DOHH2 (cell line): ENCODE measurements around the gene SH3BGRL.

Source experiments
- EZH2phosphoT487 ChIP-seq: fragments of 200-600 bp; sonication (generic); IDR thresholded peaks from 2 replicates; pipeline ENCODE4 v1.6.1; 2017; ENCODE audit warnings: borderline replicate concordance, mild to moderate bottlenecking, antibody characterized with exemption, low read length, moderate library complexity, mixed read lengths
- TF ChIP-seq, protein P1 (sequence below): fragments of 200-600 bp; sonication (generic); IDR thresholded peaks from one replicate; pipeline ENCODE4 v1.5.1; 2014; ENCODE audit warnings: antibody characterized with exemption, mild to moderate bottlenecking, low read depth, low read length; ENCODE audit not compliant: poor library complexity, severe bottlenecking

DNA sequence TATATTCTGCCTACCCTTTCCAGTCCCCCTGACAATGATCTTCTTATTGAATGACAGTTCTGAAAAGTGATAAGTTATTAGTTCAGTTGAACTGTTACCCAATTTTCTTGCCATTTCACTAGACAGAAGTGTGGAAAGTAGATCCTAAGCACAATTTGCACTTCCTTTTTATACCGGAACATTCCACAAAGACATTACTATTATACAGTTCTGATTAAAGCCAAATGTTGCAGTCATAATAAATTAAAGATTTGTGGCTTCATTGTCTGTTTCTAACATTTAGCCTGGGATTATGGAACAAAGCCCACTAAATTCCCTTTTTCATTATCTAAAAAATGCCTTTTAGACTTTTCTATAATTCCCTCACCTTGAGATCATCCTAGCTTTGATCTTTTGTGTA is 13.8 kb downstream of the SH3BGRL start:
- TF ChIP-seq, protein P1, sequence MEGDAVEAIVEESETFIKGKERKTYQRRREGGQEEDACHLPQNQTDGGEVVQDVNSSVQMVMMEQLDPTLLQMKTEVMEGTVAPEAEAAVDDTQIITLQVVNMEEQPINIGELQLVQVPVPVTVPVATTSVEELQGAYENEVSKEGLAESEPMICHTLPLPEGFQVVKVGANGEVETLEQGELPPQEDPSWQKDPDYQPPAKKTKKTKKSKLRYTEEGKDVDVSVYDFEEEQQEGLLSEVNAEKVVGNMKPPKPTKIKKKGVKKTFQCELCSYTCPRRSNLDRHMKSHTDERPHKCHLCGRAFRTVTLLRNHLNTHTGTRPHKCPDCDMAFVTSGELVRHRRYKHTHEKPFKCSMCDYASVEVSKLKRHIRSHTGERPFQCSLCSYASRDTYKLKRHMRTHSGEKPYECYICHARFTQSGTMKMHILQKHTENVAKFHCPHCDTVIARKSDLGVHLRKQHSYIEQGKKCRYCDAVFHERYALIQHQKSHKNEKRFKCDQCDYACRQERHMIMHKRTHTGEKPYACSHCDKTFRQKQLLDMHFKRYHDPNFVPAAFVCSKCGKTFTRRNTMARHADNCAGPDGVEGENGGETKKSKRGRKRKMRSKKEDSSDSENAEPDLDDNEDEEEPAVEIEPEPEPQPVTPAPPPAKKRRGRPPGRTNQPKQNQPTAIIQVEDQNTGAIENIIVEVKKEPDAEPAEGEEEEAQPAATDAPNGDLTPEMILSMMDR: no peak
- no peak for TF ChIP-seq EZH2phosphoT487
